MM.1S (cell line): Measurements from ENCODE around the gene HOMER2.

ENCODE experiments used
- CTCF ChIP-seq: fragments of 300-600 bp; sonication (generic); IDR thresholded peaks from 2 replicates; pipeline ENCODE4 v1.5.1; 2016; ENCODE audit warnings: antibody characterized with exemption, low read length, mixed read lengths
- EZH2 ChIP-seq: fragments of 300-600 bp; sonication (generic); optimal IDR thresholded peaks from 2 replicates; pipeline ENCODE3; 2017; ENCODE audit warnings: low read depth, mild to moderate bottlenecking, antibody characterized with exemption, low read length, mixed read lengths

- TF ChIP-seq CTCF (no peak), EZH2 (no peak)
Observed at GRCh38 chr15:82880704-82881103, 71.8 kb downstream of the HOMER2 start.
